ENCODE results near the gene COL4A2. TPM values are rescaled to one million over a fixed set of nuclear protein-coding genes. Genes with fewer than 3 reads are reported as not detected.
A peak's percentile ranks its signal among the peaks of the same experiment; 100 is the strongest.

The COL4A2 gene
- total RNA-seq, 1 donor from 2014 or later = 60.9 TPM

DNA sequence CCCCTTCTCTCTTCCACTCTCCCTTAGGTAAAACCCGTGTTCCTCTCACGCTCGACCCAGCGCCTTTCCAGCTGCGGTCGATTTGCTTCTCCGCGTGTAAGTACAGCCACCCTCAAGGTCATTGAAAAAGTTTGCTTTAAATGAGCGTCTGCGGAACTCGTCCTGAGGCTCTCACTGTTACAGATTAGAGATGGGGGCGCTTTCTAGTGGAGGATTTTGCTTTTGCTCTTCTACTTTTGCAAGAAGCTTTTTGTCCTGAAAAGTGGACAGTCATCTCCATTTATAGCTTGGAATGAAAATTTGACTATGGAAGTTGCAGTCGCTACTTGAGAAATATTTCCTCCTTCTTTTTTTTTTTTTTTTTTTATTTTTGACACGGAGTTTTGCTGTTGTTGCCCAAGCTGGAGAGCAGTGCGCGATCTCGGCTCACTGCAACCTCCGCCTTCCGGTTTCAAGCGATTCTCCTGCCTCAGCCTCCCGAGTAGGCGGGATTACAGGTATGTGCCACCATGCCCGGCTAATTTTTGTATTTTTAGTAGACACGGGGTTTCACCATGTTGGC, 255.0 kb downstream of the COL4A2 start:
- peak overlapping the region; percentile 94 for H3K4me3 Mint-ChIP-seq (ENCODE audit: unreplicated experiment)
- peaks cover 3% of the 10 kb centered on the region for H3K9me3 Mint-ChIP-seq (ENCODE audit: unreplicated experiment)
- peak overlapping the region; percentile 45 for H3K27ac Mint-ChIP-seq (ENCODE audit: unreplicated experiment)
- H3K27me3 Mint-ChIP-seq (ENCODE audit: unreplicated experiment) = peaks cover 3% of the 10 kb centered on the region
- DNase-seq = no peak
- TF ChIP-seq, protein P1, sequence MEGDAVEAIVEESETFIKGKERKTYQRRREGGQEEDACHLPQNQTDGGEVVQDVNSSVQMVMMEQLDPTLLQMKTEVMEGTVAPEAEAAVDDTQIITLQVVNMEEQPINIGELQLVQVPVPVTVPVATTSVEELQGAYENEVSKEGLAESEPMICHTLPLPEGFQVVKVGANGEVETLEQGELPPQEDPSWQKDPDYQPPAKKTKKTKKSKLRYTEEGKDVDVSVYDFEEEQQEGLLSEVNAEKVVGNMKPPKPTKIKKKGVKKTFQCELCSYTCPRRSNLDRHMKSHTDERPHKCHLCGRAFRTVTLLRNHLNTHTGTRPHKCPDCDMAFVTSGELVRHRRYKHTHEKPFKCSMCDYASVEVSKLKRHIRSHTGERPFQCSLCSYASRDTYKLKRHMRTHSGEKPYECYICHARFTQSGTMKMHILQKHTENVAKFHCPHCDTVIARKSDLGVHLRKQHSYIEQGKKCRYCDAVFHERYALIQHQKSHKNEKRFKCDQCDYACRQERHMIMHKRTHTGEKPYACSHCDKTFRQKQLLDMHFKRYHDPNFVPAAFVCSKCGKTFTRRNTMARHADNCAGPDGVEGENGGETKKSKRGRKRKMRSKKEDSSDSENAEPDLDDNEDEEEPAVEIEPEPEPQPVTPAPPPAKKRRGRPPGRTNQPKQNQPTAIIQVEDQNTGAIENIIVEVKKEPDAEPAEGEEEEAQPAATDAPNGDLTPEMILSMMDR (IDR thresholded peaks at IDR 0.05; ENCODE audit: partially characterized antibody, unreplicated experiment) = no peak
- H3K4me1 Mint-ChIP-seq (ENCODE audit: low read depth, unreplicated experiment) = peaks cover 1% of the 10 kb centered on the region
- no peaks in the 10 kb centered on the region for H3K36me3 Mint-ChIP-seq (ENCODE audit: unreplicated experiment)

Small RNA genes within 50 kb of the gene (microRNA-seq; reads per million reads assigned to microRNA genes)
- not detected for gene MIR8073 (ENCODE audit: unreplicated experiment)

Other genes with a start within 250 kb of the COL4A2 start
- 14.6 TPM for gene COL4A1, start 127 bp upstream of the COL4A2 start, total RNA-seq (ENCODE audit: unreplicated experiment)